DOHH2 (cell line): Measurements from ENCODE around the gene TST.

Source experiments
- H3F3A ChIP-seq: fragments of 200-600 bp; sonication (generic), shearing (Covaris generic); 2 replicates; pipeline ENCODE4 v1.6.0; 2016; ENCODE audit warnings: antibody characterized with exemption, mild to moderate bottlenecking; ENCODE audit not compliant: control insufficient read depth, insufficient read depth
- H3K27ac ChIP-seq: fragments of 200-600 bp; sonication (generic); 2 replicates; pipeline ENCODE4 v1.5.1; 2014; ENCODE audit warnings: low read depth, mild to moderate bottlenecking, low read length, moderate library complexity
- H3K27me3 ChIP-seq: fragments of 200-600 bp; sonication (generic); 2 replicates; pipeline ENCODE4 v1.6.1; 2014; ENCODE audit warnings: mild to moderate bottlenecking, low read length, mixed read lengths; ENCODE audit not compliant: control insufficient read depth
- H3K36me3 ChIP-seq: fragments of 200-600 bp; sonication (generic); 2 replicates; pipeline ENCODE4 v1.6.1; 2014; ENCODE audit warnings: mild to moderate bottlenecking, low read length, moderate library complexity, mixed read lengths; ENCODE audit not compliant: control insufficient read depth
- H3K4me1 ChIP-seq: fragments of 200-600 bp; sonication (generic); 2 replicates; pipeline ENCODE4 v1.6.1; 2014; ENCODE audit warnings: mild to moderate bottlenecking, low read length, mixed read lengths; ENCODE audit not compliant: control insufficient read depth
- H3K4me2 ChIP-seq: fragments of 200-600 bp; sonication (generic); 2 replicates; pipeline ENCODE4 v1.6.0; 2014; ENCODE audit warnings: mild to moderate bottlenecking, low read length, moderate library complexity
- H3K4me3 ChIP-seq: fragments of 200-600 bp; sonication (generic); 2 replicates; pipeline ENCODE4 v1.5.1; 2014; ENCODE audit warnings: mild to moderate bottlenecking, low read length, mixed read lengths
- H3K79me2 ChIP-seq: fragments of 200-600 bp; sonication (generic); 2 replicates; pipeline ENCODE4 v1.6.1; 2014; ENCODE audit warnings: mild to moderate bottlenecking, low read length, mixed read lengths; ENCODE audit not compliant: control insufficient read depth
- H3K9me2 ChIP-seq: fragments of 200-600 bp; sonication (generic); replicated peaks from 2 replicates; pipeline ENCODE4 v1.6.1; 2014; ENCODE audit warnings: mild to moderate bottlenecking, low read length, mixed read lengths; ENCODE audit not compliant: control insufficient read depth
- H3K9me3 ChIP-seq: fragments of 200-600 bp; sonication (generic); 2 replicates; pipeline ENCODE4 v1.6.1; 2014; ENCODE audit warnings: antibody characterized with exemption, low read length, mixed read lengths; ENCODE audit not compliant: control insufficient read depth, insufficient read depth
- H4K20me1 ChIP-seq: fragments of 200-600 bp; sonication (generic); 2 replicates; pipeline ENCODE4 v1.6.0; 2014; ENCODE audit warnings: low read depth, mild to moderate bottlenecking, antibody characterized with exemption, low read length, moderate library complexity; ENCODE audit not compliant: control insufficient read depth, insufficient read depth
- CTCF ChIP-seq: fragments of 200-600 bp; sonication (generic); IDR thresholded peaks from one replicate; pipeline ENCODE4 v1.5.1; 2014; ENCODE audit warnings: antibody characterized with exemption, mild to moderate bottlenecking, low read depth, low read length; ENCODE audit not compliant: poor library complexity, severe bottlenecking
- EZH2phosphoT487 ChIP-seq: fragments of 200-600 bp; sonication (generic); IDR thresholded peaks from 2 replicates; pipeline ENCODE4 v1.6.1; 2017; ENCODE audit warnings: borderline replicate concordance, mild to moderate bottlenecking, antibody characterized with exemption, low read length, moderate library complexity, mixed read lengths

The TST gene

GRCh38 chr22:37012262-37012904 lies 6.9 kb downstream of the TST start:
- Histone ChIP-seq H3K27ac (no peak overlapping the region), H3K4me3 (no peak overlapping the region)

GRCh38 chr22:37011472-37011871 lies 7.8 kb downstream of the TST start:
- H3K27ac ChIP-seq: no peak overlapping the region
- no peaks in the 10 kb centered on the region for H3F3A ChIP-seq
- no peaks in the 10 kb centered on the region for H4K20me1 ChIP-seq
- H3K9me2 ChIP-seq: no peaks in the 10 kb centered on the region
- H3K79me2 ChIP-seq: no peaks in the 10 kb centered on the region
- H3K4me3 ChIP-seq: no peak overlapping the region
- no peak overlapping the region for H3K4me2 ChIP-seq
- no peaks in the 10 kb centered on the region for H3K9me3 ChIP-seq
- no peaks in the 10 kb centered on the region for H3K36me3 ChIP-seq
- TF ChIP-seq CTCF (no peak), EZH2phosphoT487 (no peak)
- H3K27me3 ChIP-seq: peaks cover 27% of the 10 kb centered on the region
- H3K4me1 ChIP-seq: no peaks in the 10 kb centered on the region

More at GRCh38 chr22:37012262-37012904, 6.9 kb downstream of the TST start:
- TF ChIP-seq CTCF (no peak), EZH2phosphoT487 (no peak)
- H3K9me3 ChIP-seq: no peaks in the 10 kb centered on the region
- H4K20me1 ChIP-seq: no peaks in the 10 kb centered on the region
- H3K4me1 ChIP-seq: no peaks in the 10 kb centered on the region
- H3F3A ChIP-seq: no peaks in the 10 kb centered on the region
- no peaks in the 10 kb centered on the region for H3K9me2 ChIP-seq
- no peak overlapping the region for H3K4me2 ChIP-seq
- H3K79me2 ChIP-seq: no peaks in the 10 kb centered on the region
- H3K36me3 ChIP-seq: no peaks in the 10 kb centered on the region
- peaks cover 18% of the 10 kb centered on the region for H3K27me3 ChIP-seq

- no peak overlapping the region for H3K27ac ChIP-seq
- H3K27me3 ChIP-seq: peaks cover 32% of the 10 kb centered on the region
- no peaks in the 10 kb centered on the region for H3F3A ChIP-seq
- no peaks in the 10 kb centered on the region for H3K4me1 ChIP-seq
- H3K9me3 ChIP-seq: no peaks in the 10 kb centered on the region
- no peaks in the 10 kb centered on the region for H3K9me2 ChIP-seq
- H3K4me2 ChIP-seq: no peak overlapping the region
- TF ChIP-seq CTCF: no peak
- no peaks in the 10 kb centered on the region for H4K20me1 ChIP-seq
- H3K4me3 ChIP-seq: no peak overlapping the region
- no peaks in the 10 kb centered on the region for H3K36me3 ChIP-seq
- H3K79me2 ChIP-seq: no peaks in the 10 kb centered on the region
These were observed 8.3 kb downstream of the TST start for GRCh38 chr22:37010976-37011375.
